Choroid plexus epithelial cell (primary cell): ENCODE data around the gene PRSS53.

Experiments used
- DNase-seq: peaks from one replicate; pipeline ENCODE4 v3.0.0-alpha.2; 2010; ENCODE audit warnings: low read depth
- H3K4me3 ChIP-seq: 2 replicates; pipeline ENCODE4 v1.5.1; 2011; ENCODE audit warnings: low read depth, mild to moderate bottlenecking, control low read depth, low read length, moderate library complexity
- CTCF ChIP-seq: conservative IDR thresholded peaks from 2 replicates; pipeline ENCODE4 v1.5.1; 2011; ENCODE audit warnings: low read depth, mild to moderate bottlenecking, control low read depth, inconsistent platforms, low read length, moderate library complexity

PRSS53 gene

GRCh38 chr16:31073970-31074813 lies 14.6 kb downstream of the PRSS53 start, which contains the start of the genes ZNF646 and ZNF668:
TSS of gene ZNF646 (plus strand) at chr16:31074422. CDS start at chr16:31076325, 1,903 bp downstream.
TSS of gene ZNF668 (minus strand) at chr16:31074240. CDS start at chr16:31064459, 9,781 bp downstream.
- no peak for TF ChIP-seq CTCF
- peak; percentile 100 for DNase-seq
- H3K4me3 ChIP-seq = peak within 1 kb of the TSS; percentile 97

GRCh38 chr16:31073142-31073969 lies 15.4 kb downstream of the PRSS53 start:
- H3K4me3 ChIP-seq = peak overlapping the region; percentile 97
- no peak for TF ChIP-seq CTCF
- peak; percentile 92 for DNase-seq

- peak overlapping the region; percentile 97 for H3K4me3 ChIP-seq
- peak; percentile 50 for DNase-seq
- TF ChIP-seq CTCF = no peak
Observed at GRCh38 chr16:31072540-31073141, 16.1 kb downstream of the PRSS53 start.

GRCh38 chr16:31071861-31072260 lies 16.9 kb downstream of the PRSS53 start:
- peak; percentile 35 for DNase-seq
- H3K4me3 ChIP-seq = peak overlapping the region; percentile 97
- no peak for TF ChIP-seq CTCF

- DNase-seq = no peak
- TF ChIP-seq CTCF = no peak
- H3K4me3 ChIP-seq = no peak overlapping the region
Observed at GRCh38 chr16:31067342-31067741, 21.4 kb downstream of the PRSS53 start.

GRCh38 chr16:31064882-31065461 lies 23.8 kb downstream of the PRSS53 start:
- TF ChIP-seq CTCF = no peak
- DNase-seq = peak; percentile 95
- H3K4me3 ChIP-seq = no peak overlapping the region
